ENCODE results near the gene SEMA5A. TPM values are rescaled to one million over a fixed set of nuclear protein-coding genes. Genes with fewer than 3 reads are reported as not detected.

Gene SEMA5A
- total RNA-seq, 6 experiments from 2014 or later = 54.2 to 69.7 (median 59.9) TPM

GRCh38 chr5:9399094-9399493 is 146.8 kb downstream of the SEMA5A start:
- 0 out of 2 replicates have a peak, but pooled peaks cover 15% of the 10 kb centered on the region for H3K4me1 Mint-ChIP-seq (ENCODE audit: low read depth)

GRCh38 chr5:9398227-9398626 is 147.6 kb downstream of the SEMA5A start:
- H3K9me3 Mint-ChIP-seq = peaks cover 4% of the 10 kb centered on the region; the same call in 1 of the 2 replicates
- DNase-seq = no peak
- no peak for TF ChIP-seq CTCF (IDR thresholded peaks at IDR 0.05)
- no peak overlapping the region for H3K27ac Mint-ChIP-seq
- no peaks in the 10 kb centered on the region for H3K27me3 Mint-ChIP-seq (ENCODE audit: insufficient read depth)
- no peak overlapping the region for H3K4me3 Mint-ChIP-seq
- H3K36me3 Mint-ChIP-seq (ENCODE audit: low read depth) = peaks cover 32% of the 10 kb centered on the region
- 0 out of 2 replicates have a peak, but pooled peaks cover 15% of the 10 kb centered on the region for H3K4me1 Mint-ChIP-seq (ENCODE audit: low read depth)

More at GRCh38 chr5:9399094-9399493, 146.8 kb downstream of the SEMA5A start:
- no peak overlapping the region for H3K27ac Mint-ChIP-seq
- DNase-seq = no peak
- H3K36me3 Mint-ChIP-seq (ENCODE audit: low read depth) = peaks cover 32% of the 10 kb centered on the region
- TF ChIP-seq CTCF (IDR thresholded peaks at IDR 0.05) = no peak
- no peaks in the 10 kb centered on the region for H3K27me3 Mint-ChIP-seq (ENCODE audit: insufficient read depth)
- no peak overlapping the region for H3K4me3 Mint-ChIP-seq
- peaks cover 4% of the 10 kb centered on the region; the same call in 1 of the 2 replicates for H3K9me3 Mint-ChIP-seq

GRCh38 chr5:9396285-9396770 is 149.5 kb downstream of the SEMA5A start:
- 0 out of 2 replicates have a peak, but pooled peaks cover 15% of the 10 kb centered on the region for H3K4me1 Mint-ChIP-seq (ENCODE audit: low read depth)
- H3K27me3 Mint-ChIP-seq (ENCODE audit: insufficient read depth) = no peaks in the 10 kb centered on the region
- H3K36me3 Mint-ChIP-seq (ENCODE audit: low read depth) = peaks cover 20% of the 10 kb centered on the region
- H3K4me3 Mint-ChIP-seq = no peak overlapping the region
- peaks cover 4% of the 10 kb centered on the region; the same call in 1 of the 2 replicates for H3K9me3 Mint-ChIP-seq
- no peak for DNase-seq
- H3K27ac Mint-ChIP-seq = peak overlapping the region; percentile 9; the same call in 1 of the 2 replicates
- TF ChIP-seq CTCF (IDR thresholded peaks at IDR 0.05) = no peak

- Mint-ChIP-seq H3K9me3 (peaks cover 4% of the 10 kb centered on the region; the same call in 1 of the 2 replicates), H3K36me3 (ENCODE audit: low read depth) (peaks cover 15% of the 10 kb centered on the region), H3K27me3 (ENCODE audit: insufficient read depth) (no peaks in the 10 kb centered on the region), H3K4me1 (ENCODE audit: low read depth) (0 out of 2 replicates have a peak, but pooled peaks cover 15% of the 10 kb centered on the region), H3K4me3 (no peak overlapping the region), H3K27ac (no peak overlapping the region)
- TF ChIP-seq CTCF (IDR thresholded peaks at IDR 0.05) = no peak
- no peak for DNase-seq
Measured at GRCh38 chr5:9395706-9396105, 150.2 kb downstream of the SEMA5A start.

GRCh38 chr5:9394221-9394620 is 151.7 kb downstream of the SEMA5A start:
- Mint-ChIP-seq H3K27me3 (ENCODE audit: insufficient read depth) (no peaks in the 10 kb centered on the region), H3K4me1 (ENCODE audit: low read depth) (peaks cover 23% of the 10 kb centered on the region), H3K9me3 (no peaks in the 10 kb centered on the region), H3K36me3 (ENCODE audit: low read depth) (peaks cover 14% of the 10 kb centered on the region), H3K4me3 (no peak overlapping the region), H3K27ac (no peak overlapping the region)
- TF ChIP-seq CTCF (IDR thresholded peaks at IDR 0.05) = no peak
- DNase-seq = no peak

Data from HFFc6 (cell line).